ENCODE results near the gene DTX2.
"Not testable (repeated sequence)": the region's sequence is repeated elsewhere in the genome, so short reads cannot be mapped to it uniquely, and the experiment has no call there.

DNA sequence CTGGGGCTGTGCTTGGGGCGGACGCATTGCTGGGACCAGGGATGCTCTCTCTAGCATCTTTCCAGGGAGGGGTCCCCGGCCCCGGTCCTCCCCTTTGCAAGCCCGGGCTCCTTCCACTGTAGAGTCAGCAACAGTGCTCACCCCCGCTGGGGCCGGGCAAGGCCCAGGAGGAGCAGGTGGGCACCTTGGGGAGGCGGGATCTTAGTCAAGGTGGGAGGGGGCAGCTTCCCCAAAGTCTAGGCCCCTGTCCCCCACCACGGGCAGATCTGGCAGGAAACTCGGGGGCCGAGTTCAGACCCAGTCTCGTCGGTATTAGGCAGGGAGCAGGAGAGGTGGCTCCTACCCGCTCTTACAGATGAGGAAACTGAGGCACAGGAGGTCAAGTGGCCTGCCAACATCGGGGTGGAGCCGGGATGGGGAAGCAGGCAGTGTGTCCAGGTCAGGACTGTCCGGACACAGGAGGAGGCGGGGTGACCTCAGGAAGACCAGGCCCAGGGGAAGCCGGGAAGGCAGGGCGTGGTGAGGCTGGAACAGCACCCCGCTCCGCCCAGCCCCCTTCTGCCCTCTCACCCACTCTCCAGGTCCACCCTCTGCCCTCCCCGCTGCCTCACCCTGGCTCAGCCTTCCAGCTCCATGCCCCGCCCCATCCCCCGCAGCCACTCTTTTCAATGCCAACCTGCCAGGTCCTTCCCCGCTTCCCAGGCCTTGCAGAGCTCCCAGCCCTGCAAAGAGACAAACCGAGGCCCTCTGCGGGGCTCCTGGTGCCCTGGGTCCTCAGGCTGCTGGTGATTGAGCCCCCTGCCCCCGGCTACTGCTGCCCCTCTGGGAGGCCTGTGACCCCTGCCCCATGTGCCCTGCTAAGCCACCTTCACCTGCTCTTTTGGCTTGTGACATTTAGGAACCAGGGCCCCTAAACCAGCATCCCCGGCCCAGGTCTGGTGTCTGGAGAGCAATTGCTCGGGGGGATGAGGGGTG is 50.7 kb downstream of the DTX2 start:
- TF ChIP-seq POLR2A (IDR thresholded peaks at IDR 0.05): not testable (repeated sequence)
- TF ChIP-seq, protein P1, sequence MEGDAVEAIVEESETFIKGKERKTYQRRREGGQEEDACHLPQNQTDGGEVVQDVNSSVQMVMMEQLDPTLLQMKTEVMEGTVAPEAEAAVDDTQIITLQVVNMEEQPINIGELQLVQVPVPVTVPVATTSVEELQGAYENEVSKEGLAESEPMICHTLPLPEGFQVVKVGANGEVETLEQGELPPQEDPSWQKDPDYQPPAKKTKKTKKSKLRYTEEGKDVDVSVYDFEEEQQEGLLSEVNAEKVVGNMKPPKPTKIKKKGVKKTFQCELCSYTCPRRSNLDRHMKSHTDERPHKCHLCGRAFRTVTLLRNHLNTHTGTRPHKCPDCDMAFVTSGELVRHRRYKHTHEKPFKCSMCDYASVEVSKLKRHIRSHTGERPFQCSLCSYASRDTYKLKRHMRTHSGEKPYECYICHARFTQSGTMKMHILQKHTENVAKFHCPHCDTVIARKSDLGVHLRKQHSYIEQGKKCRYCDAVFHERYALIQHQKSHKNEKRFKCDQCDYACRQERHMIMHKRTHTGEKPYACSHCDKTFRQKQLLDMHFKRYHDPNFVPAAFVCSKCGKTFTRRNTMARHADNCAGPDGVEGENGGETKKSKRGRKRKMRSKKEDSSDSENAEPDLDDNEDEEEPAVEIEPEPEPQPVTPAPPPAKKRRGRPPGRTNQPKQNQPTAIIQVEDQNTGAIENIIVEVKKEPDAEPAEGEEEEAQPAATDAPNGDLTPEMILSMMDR (IDR thresholded peaks at IDR 0.05 in 8 of 11, conservative IDR thresholded peaks at IDR 0.05 in 3 of 11): not testable (repeated sequence)
